GM23338 (cell line): ENCODE data around the gene IFITM1. TPM values are rescaled to one million over a fixed set of nuclear protein-coding genes. Genes with fewer than 3 reads are reported as not detected.

Experiments used
- ATAC-seq: fragments of 200-7000 bp; cut with Tn5 transposase; 3 replicates; pipeline ENCODE4 v1.9.1; 2020
- DNase-seq: peaks from one replicate; pipeline ENCODE4 v3.0.0-alpha.2; 2015; ENCODE audit warnings: low spot score
- H2AFZ ChIP-seq: fragments of 200-600 bp; sonication (generic); 2 replicates; pipeline ENCODE4 v1.8.0; 2016; ENCODE audit warnings: antibody characterized with exemption, mild to moderate bottlenecking, moderate library complexity
- H3F3A ChIP-seq: fragments of 200-600 bp; sonication (generic); replicated peaks from 2 replicates; pipeline ENCODE4 v1.8.0; 2017; ENCODE audit warnings: antibody characterized with exemption, mixed run types, low read depth
- H3K27ac ChIP-seq: fragments of 200-600 bp; sonication (generic); 2 replicates; pipeline ENCODE4 v1.6.1; 2016; ENCODE audit warnings: low read depth
- H3K27me3 ChIP-seq: fragments of 200-600 bp; sonication (generic); 2 replicates; pipeline ENCODE4 v1.8.0; 2016; ENCODE audit warnings: mild to moderate bottlenecking, mixed run types, moderate library complexity; ENCODE audit not compliant: insufficient read depth
- H3K36me3 ChIP-seq: fragments of 200-600 bp; sonication (generic); 2 replicates; pipeline ENCODE4 v1.8.0; 2016; ENCODE audit warnings: mild to moderate bottlenecking; ENCODE audit not compliant: insufficient read depth
- H3K4me1 ChIP-seq: fragments of 200-600 bp; sonication (generic); 2 replicates; pipeline ENCODE4 v1.8.0; 2016; ENCODE audit warnings: mild to moderate bottlenecking, moderate library complexity; ENCODE audit not compliant: insufficient read depth
- H3K4me2 ChIP-seq: fragments of 200-600 bp; sonication (generic); 2 replicates; pipeline ENCODE4 v1.7.1; 2017; ENCODE audit warnings: mixed run types
- H3K4me3 ChIP-seq: fragments of 200-600 bp; sonication (generic); 2 replicates; pipeline ENCODE4 v1.6.1; 2016; ENCODE audit warnings: mixed run types
- H3K79me2 ChIP-seq: fragments of 200-600 bp; sonication (generic); replicated peaks from 2 replicates; pipeline ENCODE4 v1.8.0; 2017; ENCODE audit warnings: mild to moderate bottlenecking; ENCODE audit not compliant: insufficient read depth
- H3K9me2 ChIP-seq: fragments of 200-600 bp; sonication (generic); 2 replicates; pipeline ENCODE4 v1.8.0; 2017; ENCODE audit not compliant: insufficient read depth
- H4K20me1 ChIP-seq: fragments of 200-600 bp; sonication (generic); replicated peaks from 2 replicates; pipeline ENCODE4 v1.8.0; 2017; ENCODE audit warnings: mild to moderate bottlenecking; ENCODE audit not compliant: insufficient read depth
- H3K27ac Mint-ChIP-seq: 2 replicates; pipeline ENCODE4 v1.8.0; 2020; ENCODE audit warnings: inconsistent platforms, mild to moderate bottlenecking, moderate library complexity, mixed read lengths
- H3K27me3 Mint-ChIP-seq: 3 replicates; pipeline ENCODE4 v1.8.0; 2022; ENCODE audit warnings: low read depth, mild to moderate bottlenecking, moderate library complexity, mixed read lengths, inconsistent platforms; ENCODE audit not compliant: insufficient read depth, poor library complexity
- H3K36me3 Mint-ChIP-seq: 3 replicates; pipeline ENCODE4 v1.8.0; 2021; ENCODE audit warnings: low read depth, mild to moderate bottlenecking, inconsistent platforms, moderate library complexity, mixed read lengths
- H3K4me1 Mint-ChIP-seq: 3 replicates; pipeline ENCODE4 v1.8.0; 2020; ENCODE audit warnings: mild to moderate bottlenecking, inconsistent platforms, mixed read lengths
- H3K4me3 Mint-ChIP-seq: 3 replicates; pipeline ENCODE4 v1.8.0; 2021; ENCODE audit warnings: moderate library complexity, mild to moderate bottlenecking, inconsistent platforms, mixed read lengths
- H3K9me3 Mint-ChIP-seq: 3 replicates; pipeline ENCODE4 v1.8.0; 2020; ENCODE audit warnings: moderate library complexity, mild to moderate bottlenecking, inconsistent platforms, mixed read lengths
- CREB1 ChIP-seq: fragments of 250-450 bp; sonication (Bioruptor Pico); IDR thresholded peaks from 2 replicates; pipeline ENCODE4 v1.5.0; 2020; ENCODE audit warnings: low read depth, mild to moderate bottlenecking, moderate library complexity
- EZH2phosphoT487 ChIP-seq: fragments of 200-600 bp; sonication (generic); IDR thresholded peaks from one replicate; pipeline ENCODE4 v1.8.1; 2018; ENCODE audit warnings: antibody characterized with exemption; ENCODE audit not compliant: unreplicated experiment
- JUNB ChIP-seq: IDR thresholded peaks from one replicate; pipeline ENCODE4 v1.6.1; 2016; ENCODE audit warnings: antibody characterized with exemption; ENCODE audit not compliant: unreplicated experiment
- POLR2AphosphoS5 ChIP-seq: IDR thresholded peaks from 2 replicates; pipeline ENCODE4 v1.6.1; 2016; ENCODE audit warnings: antibody characterized with exemption, low read depth
- ZNF114 ChIP-seq: fragments of 250-450 bp; sonication (Bioruptor Pico); IDR thresholded peaks from 2 replicates; pipeline ENCODE4 v1.5.0; 2020; ENCODE audit warnings: mild to moderate bottlenecking, moderate library complexity
- polyA plus RNA-seq: library from polyadenylated mRNA; unstranded; fragments of >200 nt; fragmentation: Nextera tagmentation; extraction: Ambion mirVana; gene quantifications from 2 replicates; pipeline ENCODE4 v1.2.1, GENCODE V29; 2016
- total RNA-seq: library from RNA; depleted of rRNA; stranded (reverse); fragments of >200 nt; shearing (Covaris generic); gene quantifications from 2 replicates; pipeline ENCODE4 v1.2.3, GENCODE V29; 2014
- TF ChIP-seq, protein P1 (sequence below): fragments of 250-450 bp; sonication (Bioruptor Pico); IDR thresholded peaks from 2 replicates; pipeline ENCODE4 v1.5.0; 2020; ENCODE audit warnings: mild to moderate bottlenecking, moderate library complexity
- TF ChIP-seq, protein P2 (sequence below): IDR thresholded peaks from 2 replicates; pipeline ENCODE4 v1.6.1; 2016; ENCODE audit warnings: antibody characterized with exemption

The IFITM1 gene
- total and polyA plus RNA-seq, 2 experiments from 2014 or later, result 396 to 1,194 TPM

DNA sequence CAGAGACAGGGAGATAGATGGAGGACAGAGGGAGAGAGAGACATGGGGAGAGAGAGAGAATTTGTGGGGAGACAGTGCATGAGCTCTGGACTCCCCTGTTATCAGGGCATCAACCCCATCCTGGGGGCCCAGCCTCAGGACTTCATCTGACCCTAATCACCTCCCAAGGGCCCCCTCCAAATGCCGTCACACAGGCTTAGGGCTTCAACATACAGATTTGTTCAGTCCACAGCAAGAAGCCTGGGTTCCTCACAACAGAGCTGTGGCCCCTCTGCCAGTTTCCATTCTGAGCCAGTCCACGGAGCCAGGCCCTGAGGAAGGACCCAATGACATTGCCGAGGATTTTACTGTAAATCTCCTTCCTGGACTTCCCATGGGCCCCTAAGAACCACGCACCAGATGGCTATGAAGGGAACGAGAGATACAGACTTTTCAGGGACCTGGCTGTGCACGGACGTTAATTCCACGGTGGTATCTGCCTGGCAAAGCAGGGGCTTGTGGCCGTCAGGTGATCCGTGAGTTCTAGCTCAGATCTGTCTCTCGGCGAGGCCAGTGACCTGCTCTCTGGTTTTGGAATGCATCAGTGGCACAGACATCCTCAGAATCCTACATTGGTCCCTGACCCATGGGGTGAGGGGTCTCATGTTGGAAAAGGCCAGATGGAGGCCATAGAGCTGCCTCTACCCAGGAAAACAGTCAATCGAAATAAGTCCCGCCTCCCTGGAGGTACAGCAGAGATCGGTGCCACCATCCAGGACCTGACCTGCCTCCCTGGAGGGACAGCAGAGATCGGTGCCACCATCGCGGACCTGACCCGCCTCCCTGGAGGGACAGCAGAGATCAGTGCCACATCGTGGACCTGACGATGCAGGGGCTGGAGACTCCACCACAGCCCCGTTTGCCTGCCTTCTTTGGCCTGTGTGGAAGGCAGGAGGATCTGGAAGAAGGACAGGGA is 46.8 kb downstream of the IFITM1 start:
- Mint-ChIP-seq H3K9me3 (peaks cover 46% of the 10 kb centered on the region), H3K27ac (no peak overlapping the region), H3K4me1 (0 out of 3 replicates have a peak, but pooled peaks cover 4% of the 10 kb centered on the region), H3K36me3 (peaks cover 18% of the 10 kb centered on the region; the same call in 2 of the 3 replicates), H3K27me3 (peaks cover 9% of the 10 kb centered on the region), H3K4me3 (no peak overlapping the region)
- Histone ChIP-seq H3K36me3 (no peaks in the 10 kb centered on the region), H4K20me1 (no peaks in the 10 kb centered on the region), H3K4me2 (no peak overlapping the region), H3K27me3 (no peaks in the 10 kb centered on the region), H3K27ac (no peak overlapping the region), H3K4me1 (0 out of 2 replicates have a peak, but pooled peaks cover 1% of the 10 kb centered on the region), H3K79me2 (no peaks in the 10 kb centered on the region), H3K9me2 (no peaks in the 10 kb centered on the region), H3F3A (peaks cover 21% of the 10 kb centered on the region), H3K4me3 (no peak overlapping the region), H2AFZ (no peak overlapping the region)
- no peak for TF ChIP-seq ZNF114 (CRISPR knock-in tag)
- no peak for TF ChIP-seq CREB1
- TF ChIP-seq POLR2AphosphoS5, result no peak
- no peak for TF ChIP-seq JUNB
- TF ChIP-seq, protein P1, sequence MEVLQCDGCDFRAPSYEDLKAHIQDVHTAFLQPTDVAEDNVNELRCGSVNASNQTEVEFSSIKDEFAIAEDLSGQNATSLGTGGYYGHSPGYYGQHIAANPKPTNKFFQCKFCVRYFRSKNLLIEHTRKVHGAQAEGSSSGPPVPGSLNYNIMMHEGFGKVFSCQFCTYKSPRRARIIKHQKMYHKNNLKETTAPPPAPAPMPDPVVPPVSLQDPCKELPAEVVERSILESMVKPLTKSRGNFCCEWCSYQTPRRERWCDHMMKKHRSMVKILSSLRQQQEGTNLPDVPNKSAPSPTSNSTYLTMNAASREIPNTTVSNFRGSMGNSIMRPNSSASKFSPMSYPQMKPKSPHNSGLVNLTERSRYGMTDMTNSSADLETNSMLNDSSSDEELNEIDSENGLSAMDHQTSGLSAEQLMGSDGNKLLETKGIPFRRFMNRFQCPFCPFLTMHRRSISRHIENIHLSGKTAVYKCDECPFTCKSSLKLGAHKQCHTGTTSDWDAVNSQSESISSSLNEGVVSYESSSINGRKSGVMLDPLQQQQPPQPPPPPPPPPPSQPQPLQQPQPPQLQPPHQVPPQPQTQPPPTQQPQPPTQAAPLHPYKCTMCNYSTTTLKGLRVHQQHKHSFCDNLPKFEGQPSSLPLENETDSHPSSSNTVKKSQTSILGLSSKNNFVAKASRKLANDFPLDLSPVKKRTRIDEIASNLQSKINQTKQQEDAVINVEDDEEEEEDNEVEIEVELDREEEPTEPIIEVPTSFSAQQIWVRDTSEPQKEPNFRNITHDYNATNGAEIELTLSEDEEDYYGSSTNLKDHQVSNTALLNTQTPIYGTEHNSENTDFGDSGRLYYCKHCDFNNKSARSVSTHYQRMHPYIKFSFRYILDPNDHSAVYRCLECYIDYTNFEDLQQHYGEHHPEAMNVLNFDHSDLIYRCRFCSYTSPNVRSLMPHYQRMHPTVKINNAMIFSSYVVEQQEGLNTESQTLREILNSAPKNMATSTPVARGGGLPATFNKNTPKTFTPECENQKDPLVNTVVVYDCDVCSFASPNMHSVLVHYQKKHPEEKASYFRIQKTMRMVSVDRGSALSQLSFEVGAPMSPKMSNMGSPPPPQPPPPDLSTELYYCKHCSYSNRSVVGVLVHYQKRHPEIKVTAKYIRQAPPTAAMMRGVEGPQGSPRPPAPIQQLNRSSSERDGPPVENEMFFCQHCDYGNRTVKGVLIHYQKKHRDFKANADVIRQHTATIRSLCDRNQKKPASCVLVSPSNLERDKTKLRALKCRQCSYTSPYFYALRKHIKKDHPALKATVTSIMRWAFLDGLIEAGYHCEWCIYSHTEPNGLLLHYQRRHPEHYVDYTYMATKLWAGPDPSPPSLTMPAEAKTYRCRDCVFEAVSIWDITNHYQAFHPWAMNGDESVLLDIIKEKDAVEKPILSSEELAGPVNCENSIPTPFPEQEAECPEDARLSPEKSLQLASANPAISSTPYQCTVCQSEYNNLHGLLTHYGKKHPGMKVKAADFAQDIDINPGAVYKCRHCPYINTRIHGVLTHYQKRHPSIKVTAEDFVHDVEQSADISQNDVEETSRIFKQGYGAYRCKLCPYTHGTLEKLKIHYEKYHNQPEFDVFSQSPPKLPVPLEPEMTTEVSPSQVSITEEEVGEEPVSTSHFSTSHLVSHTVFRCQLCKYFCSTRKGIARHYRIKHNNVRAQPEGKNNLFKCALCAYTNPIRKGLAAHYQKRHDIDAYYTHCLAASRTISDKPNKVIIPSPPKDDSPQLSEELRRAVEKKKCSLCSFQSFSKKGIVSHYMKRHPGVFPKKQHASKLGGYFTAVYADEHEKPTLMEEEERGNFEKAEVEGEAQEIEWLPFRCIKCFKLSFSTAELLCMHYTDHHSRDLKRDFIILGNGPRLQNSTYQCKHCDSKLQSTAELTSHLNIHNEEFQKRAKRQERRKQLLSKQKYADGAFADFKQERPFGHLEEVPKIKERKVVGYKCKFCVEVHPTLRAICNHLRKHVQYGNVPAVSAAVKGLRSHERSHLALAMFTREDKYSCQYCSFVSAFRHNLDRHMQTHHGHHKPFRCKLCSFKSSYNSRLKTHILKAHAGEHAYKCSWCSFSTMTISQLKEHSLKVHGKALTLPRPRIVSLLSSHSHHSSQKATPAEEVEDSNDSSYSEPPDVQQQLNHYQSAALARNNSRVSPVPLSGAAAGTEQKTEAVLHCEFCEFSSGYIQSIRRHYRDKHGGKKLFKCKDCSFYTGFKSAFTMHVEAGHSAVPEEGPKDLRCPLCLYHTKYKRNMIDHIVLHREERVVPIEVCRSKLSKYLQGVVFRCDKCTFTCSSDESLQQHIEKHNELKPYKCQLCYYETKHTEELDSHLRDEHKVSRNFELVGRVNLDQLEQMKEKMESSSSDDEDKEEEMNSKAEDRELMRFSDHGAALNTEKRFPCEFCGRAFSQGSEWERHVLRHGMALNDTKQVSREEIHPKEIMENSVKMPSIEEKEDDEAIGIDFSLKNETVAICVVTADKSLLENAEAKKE (CRISPR knock-in tag), result no peak
- TF ChIP-seq EZH2phosphoT487, result no peak
- TF ChIP-seq, protein P2, sequence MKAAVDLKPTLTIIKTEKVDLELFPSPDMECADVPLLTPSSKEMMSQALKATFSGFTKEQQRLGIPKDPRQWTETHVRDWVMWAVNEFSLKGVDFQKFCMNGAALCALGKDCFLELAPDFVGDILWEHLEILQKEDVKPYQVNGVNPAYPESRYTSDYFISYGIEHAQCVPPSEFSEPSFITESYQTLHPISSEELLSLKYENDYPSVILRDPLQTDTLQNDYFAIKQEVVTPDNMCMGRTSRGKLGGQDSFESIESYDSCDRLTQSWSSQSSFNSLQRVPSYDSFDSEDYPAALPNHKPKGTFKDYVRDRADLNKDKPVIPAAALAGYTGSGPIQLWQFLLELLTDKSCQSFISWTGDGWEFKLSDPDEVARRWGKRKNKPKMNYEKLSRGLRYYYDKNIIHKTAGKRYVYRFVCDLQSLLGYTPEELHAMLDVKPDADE, result no peak
- DNase-seq, result no peak
- ATAC-seq, result no peak
